Measurements from ENCODE around the gene OR9Q2. TPM values are rescaled to one million over a fixed set of nuclear protein-coding genes. Genes with fewer than 3 reads are reported as not detected.
"Not testable (repeated sequence)": the region's sequence is repeated elsewhere in the genome, so short reads cannot be mapped to it uniquely, and the experiment has no call there.

Gene OR9Q2
- total RNA-seq, 1 donor: not detected

DNA sequence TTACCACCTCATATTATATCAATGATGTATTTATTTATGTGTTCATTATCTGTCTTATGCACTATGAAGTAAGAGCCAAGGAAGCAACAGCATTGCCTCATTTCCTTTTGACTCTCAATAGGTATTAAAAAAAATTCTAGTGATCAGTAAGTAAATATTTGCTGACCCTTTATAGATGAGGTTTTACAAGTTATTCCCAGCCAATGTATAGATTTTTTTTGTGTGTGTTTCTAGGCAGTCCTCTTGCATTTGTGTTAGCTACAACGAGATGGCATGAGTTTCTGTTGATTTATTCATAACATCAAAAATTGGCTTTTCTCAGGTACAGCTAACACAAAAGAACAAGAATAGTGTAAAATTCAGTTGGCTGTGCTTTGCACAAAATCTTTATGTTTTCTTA, 10.4 kb downstream of the OR9Q2 start:
- DNase-seq (ENCODE audit: low read depth): no peak
- TF ChIP-seq, protein P1, sequence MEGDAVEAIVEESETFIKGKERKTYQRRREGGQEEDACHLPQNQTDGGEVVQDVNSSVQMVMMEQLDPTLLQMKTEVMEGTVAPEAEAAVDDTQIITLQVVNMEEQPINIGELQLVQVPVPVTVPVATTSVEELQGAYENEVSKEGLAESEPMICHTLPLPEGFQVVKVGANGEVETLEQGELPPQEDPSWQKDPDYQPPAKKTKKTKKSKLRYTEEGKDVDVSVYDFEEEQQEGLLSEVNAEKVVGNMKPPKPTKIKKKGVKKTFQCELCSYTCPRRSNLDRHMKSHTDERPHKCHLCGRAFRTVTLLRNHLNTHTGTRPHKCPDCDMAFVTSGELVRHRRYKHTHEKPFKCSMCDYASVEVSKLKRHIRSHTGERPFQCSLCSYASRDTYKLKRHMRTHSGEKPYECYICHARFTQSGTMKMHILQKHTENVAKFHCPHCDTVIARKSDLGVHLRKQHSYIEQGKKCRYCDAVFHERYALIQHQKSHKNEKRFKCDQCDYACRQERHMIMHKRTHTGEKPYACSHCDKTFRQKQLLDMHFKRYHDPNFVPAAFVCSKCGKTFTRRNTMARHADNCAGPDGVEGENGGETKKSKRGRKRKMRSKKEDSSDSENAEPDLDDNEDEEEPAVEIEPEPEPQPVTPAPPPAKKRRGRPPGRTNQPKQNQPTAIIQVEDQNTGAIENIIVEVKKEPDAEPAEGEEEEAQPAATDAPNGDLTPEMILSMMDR (IDR thresholded peaks at IDR 0.05; ENCODE audit: insufficient read depth, low read length): no peak
- H3K4me3 ChIP-seq (ENCODE audit: low read depth, low read length): no peak overlapping the region

DNA sequence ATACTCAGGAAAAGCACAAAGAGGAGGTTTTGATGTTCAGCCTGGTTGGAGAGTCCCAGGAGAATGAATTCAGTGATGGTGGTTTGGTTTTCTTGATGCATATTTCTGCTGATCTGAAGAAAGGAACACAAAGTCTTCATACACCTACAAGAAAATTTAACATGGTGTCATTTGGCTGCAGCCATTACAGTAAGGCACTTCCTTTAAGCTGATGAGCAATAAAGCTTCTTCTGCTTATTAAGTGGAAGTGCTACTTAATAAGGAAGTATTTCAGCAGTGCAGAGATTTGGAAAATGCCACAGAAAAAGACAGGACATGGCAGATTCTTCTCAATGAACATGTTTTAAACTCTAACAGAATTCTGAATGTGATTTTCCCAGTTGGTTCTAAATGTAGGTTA, 15.2 kb downstream of the OR9Q2 start, which contains the start of gene OR1S2:
TSS of gene OR1S2 (minus strand) at position 101 of the 400 bp plus-strand sequence. CDS start at position 101, 0 bp downstream.
- TF ChIP-seq, protein P1 (IDR thresholded peaks at IDR 0.05; ENCODE audit: insufficient read depth, low read length): no peak
- no peak within 1 kb of the TSS for H3K4me3 ChIP-seq (ENCODE audit: low read depth, low read length)

DNA sequence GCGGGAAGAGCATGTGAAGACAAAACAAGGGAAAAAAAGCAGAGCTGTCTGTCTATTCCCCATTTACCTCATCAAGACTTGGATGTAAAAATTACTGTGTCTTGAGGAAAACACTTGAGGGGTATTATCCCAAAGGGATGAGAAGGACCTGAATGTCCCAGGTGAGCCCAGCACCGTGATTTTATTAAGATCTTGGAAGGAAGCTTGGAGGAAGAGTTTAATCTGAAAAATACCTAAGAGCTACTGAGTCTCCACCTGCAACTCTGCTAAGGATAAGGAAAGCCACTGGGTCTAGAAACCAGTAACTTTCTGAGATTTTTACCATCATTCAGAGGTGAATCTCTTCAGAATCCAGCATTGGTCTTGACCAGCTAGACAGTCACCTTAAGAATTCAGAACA, 23.6 kb downstream of the OR9Q2 start, which contains the start of gene OR1S1:
TSS of gene OR1S1 (plus strand) at position 301 of the 400 bp plus-strand sequence.
- H3K4me3 ChIP-seq (ENCODE audit: low read depth, low read length); DNase-seq (ENCODE audit: low read depth): not testable (repeated sequence)

More for the DNA sequence above, 15.2 kb downstream of the OR9Q2 start, which contains the start of gene OR1S2:
- no peak for DNase-seq (ENCODE audit: low read depth)

DNA sequence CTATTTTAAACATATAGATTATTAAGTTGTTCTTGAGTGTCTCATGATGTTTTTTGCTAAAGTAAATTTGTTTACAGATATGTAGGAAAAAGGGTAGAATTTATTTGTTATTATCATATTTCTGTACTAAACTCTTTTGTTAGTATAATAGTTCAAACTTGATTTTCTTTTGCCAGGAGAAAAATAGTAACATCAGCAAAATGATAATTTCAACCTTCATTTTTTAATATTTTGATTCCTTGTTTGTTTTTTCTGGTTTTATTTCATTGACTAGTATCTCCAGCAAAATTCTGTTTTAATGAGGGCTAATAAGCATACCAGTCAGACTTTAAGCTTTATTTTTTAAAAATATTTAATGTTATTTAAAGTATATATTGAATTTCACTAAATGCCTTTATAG, 27.6 kb downstream of the OR9Q2 start:
- TF ChIP-seq, protein P1 (IDR thresholded peaks at IDR 0.05; ENCODE audit: insufficient read depth, low read length): no peak
- DNase-seq (ENCODE audit: low read depth): no peak
- H3K4me3 ChIP-seq (ENCODE audit: low read depth, low read length): no peak overlapping the region

DNA sequence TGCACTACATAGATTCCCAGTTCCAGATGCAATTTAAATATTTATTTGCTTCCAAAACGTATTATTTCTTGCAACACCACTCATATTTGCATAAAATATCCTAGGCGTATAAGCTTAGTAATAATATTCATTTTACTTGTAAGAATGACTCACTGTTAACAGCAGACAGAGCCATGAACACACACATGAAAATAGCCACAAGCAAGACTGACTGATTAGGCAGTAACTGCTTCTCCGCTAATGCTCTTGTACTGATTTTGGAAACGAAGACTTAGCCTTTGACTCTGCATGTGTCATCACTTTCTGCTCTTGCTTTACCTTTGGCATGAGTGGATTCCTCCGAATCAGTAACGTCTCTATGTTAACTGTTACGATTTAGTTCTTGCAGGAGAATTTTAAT, 33.9 kb downstream of the OR9Q2 start:
- H3K4me3 ChIP-seq (ENCODE audit: low read depth, low read length): no peak overlapping the region
- DNase-seq (ENCODE audit: low read depth): no peak
- TF ChIP-seq, protein P1 (IDR thresholded peaks at IDR 0.05; ENCODE audit: insufficient read depth, low read length): no peak

DNA sequence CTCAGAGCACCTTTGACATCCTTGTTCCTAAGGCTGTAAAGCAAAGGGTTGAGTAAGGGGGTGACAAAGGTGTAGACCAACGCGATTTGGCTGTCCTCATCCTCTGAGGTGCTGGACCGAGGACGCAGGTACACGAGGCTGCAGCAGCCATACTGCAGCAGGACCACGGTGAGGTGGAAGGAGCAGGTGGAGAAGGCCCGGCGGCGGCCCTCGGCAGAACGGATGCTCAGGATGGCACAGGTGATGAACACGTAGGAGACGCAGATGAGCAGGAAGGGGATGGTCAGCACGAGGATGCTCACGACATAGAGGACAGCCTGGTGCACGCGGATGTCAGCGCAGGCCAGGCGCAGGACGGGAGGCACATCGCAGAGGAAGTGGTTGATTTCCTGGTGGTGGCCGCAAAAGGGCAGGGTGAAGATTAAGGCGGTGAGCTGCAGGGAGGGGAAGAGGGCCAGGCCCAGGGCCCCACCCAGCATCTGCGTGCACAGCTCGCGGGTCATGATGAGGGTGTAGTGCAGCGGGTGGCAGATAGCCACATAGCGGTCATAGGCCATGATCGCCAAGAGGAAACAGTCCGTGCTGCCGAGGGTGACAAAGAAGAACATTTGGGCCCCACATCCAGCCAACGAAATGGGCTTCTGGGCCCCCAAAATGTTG, 39.2 kb downstream of the OR9Q2 start:
- DNase-seq (ENCODE audit: low read depth): no peak
- no peak overlapping the region for H3K4me3 ChIP-seq (ENCODE audit: low read depth, low read length)
- TF ChIP-seq, protein P1 (IDR thresholded peaks at IDR 0.05; ENCODE audit: insufficient read depth, low read length): no peak

Other genes with a start within 250 kb of the OR9Q2 start
- gene OR9Q1, start 165.2 kb upstream of the OR9Q2 start, total RNA-seq (ENCODE audit: low replicate concordance): not detected in 2 replicates
- gene OR6Q1, start 158.1 kb upstream of the OR9Q2 start, total RNA-seq (ENCODE audit: low replicate concordance): not detected in 2 replicates
- 0.41 TPM in 1 of 2 replicates, not detected in the other for gene OR9I1, start 63.5 kb upstream of the OR9Q2 start, total RNA-seq (ENCODE audit: low replicate concordance)
- not detected in 2 replicates for gene OR1S2, start 15.1 kb downstream of the OR9Q2 start, total RNA-seq (ENCODE audit: low replicate concordance)
- not detected in 2 replicates for gene OR1S1, start 23.6 kb downstream of the OR9Q2 start, total RNA-seq (ENCODE audit: low replicate concordance)
- not detected in 2 replicates for gene OR10Q1, start 39.8 kb downstream of the OR9Q2 start, total RNA-seq (ENCODE audit: low replicate concordance)
- gene OR10W1, start 79.2 kb downstream of the OR9Q2 start, total RNA-seq (ENCODE audit: low replicate concordance): not detected in 2 replicates
- gene OR5B17, start 170.0 kb downstream of the OR9Q2 start, total RNA-seq (ENCODE audit: low replicate concordance): not detected in 2 replicates
- gene OR5B3, start 217.8 kb downstream of the OR9Q2 start, total RNA-seq (ENCODE audit: low replicate concordance): not detected in 2 replicates
- gene OR5B2, start 239.1 kb downstream of the OR9Q2 start, total RNA-seq (ENCODE audit: low replicate concordance): 0.65 TPM in 1 of 2 replicates, not detected in the other

All from fibroblast of the aortic adventitia (primary cell).